PFSK-1 (cell line): ENCODE results near the gene ELMO1.

ENCODE experiments used
- FOXP2 ChIP-seq: optimal IDR thresholded peaks from 2 replicates; pipeline ENCODE3; 2011; ENCODE audit warnings: borderline replicate concordance, control low read depth, inconsistent platforms; ENCODE audit not compliant: insufficient read depth; ENCODE audit errors: extremely low read length, extremely low read depth
- POLR2AphosphoS5 ChIP-seq: IDR thresholded peaks from 2 replicates; pipeline ENCODE4 v1.6.1; 2012; ENCODE audit warnings: low read depth, mild to moderate bottlenecking, control low read depth, low read length, moderate library complexity
- REST ChIP-seq, 2 experiments: IDR thresholded peaks; 2 replicates each; pipeline versions ENCODE4 v1.6.1 to v1.8.0; 2011 to 2012; ENCODE audit warnings: low read depth in 2 of 2, low read length in 2 of 2, control low read depth in 1 of 2, inconsistent platforms in 1 of 2, mild to moderate bottlenecking in 1 of 2, moderate library complexity in 1 of 2; ENCODE audit not compliant: insufficient read depth in 1 of 2
- SIN3A ChIP-seq: IDR thresholded peaks from 2 replicates; pipeline ENCODE4 v1.6.1; 2012; ENCODE audit warnings: mild to moderate bottlenecking, low read length, moderate library complexity, borderline replicate concordance; ENCODE audit not compliant: insufficient read depth
- TAF1 ChIP-seq: IDR thresholded peaks from 2 replicates; pipeline ENCODE4 v1.6.1; 2012; ENCODE audit warnings: low read length, control low read depth, borderline replicate concordance; ENCODE audit not compliant: insufficient read depth

Gene ELMO1

GRCh38 chr7:36955456-36956129 lies 493.1 kb downstream of the ELMO1 start:
- TF ChIP-seq FOXP2 (no peak), POLR2AphosphoS5 (no peak), REST (IDR thresholded peaks at IDR 0.05; ENCODE audit: insufficient read depth in 1 of 2, low read depth in 2 of 2, low read length in 2 of 2) (no peak), TAF1 (no peak)

GRCh38 chr7:36951257-36951697 lies 497.4 kb downstream of the ELMO1 start:
- TF ChIP-seq TAF1 (no peak), POLR2AphosphoS5 (no peak), SIN3A (no peak), FOXP2 (no peak), REST (IDR thresholded peaks at IDR 0.05; ENCODE audit: insufficient read depth in 1 of 2, low read depth in 2 of 2, low read length in 2 of 2) (no peak)

GRCh38 chr7:36949711-36950600 lies 498.7 kb downstream of the ELMO1 start:
- no peak for TF ChIP-seq SIN3A
- no peak for TF ChIP-seq TAF1
- TF ChIP-seq REST (IDR thresholded peaks at IDR 0.05; ENCODE audit: insufficient read depth in 1 of 2, low read depth in 2 of 2, low read length in 2 of 2), result no peak
- TF ChIP-seq FOXP2, result no peak
- no peak for TF ChIP-seq POLR2AphosphoS5

- TF ChIP-seq FOXP2, result no peak
Measured at GRCh38 chr7:36946401-36946739, 502.3 kb downstream of the ELMO1 start.

GRCh38 chr7:36945612-36946400 lies 502.9 kb downstream of the ELMO1 start:
- TF ChIP-seq REST (IDR thresholded peaks at IDR 0.05; ENCODE audit: insufficient read depth in 1 of 2, low read depth in 2 of 2, low read length in 2 of 2), result no peak
- TF ChIP-seq FOXP2, result no peak
- no peak for TF ChIP-seq SIN3A
- TF ChIP-seq TAF1, result no peak
- TF ChIP-seq POLR2AphosphoS5, result no peak
